Muscle layer of colon (tissue), 2 donors: Measurements from ENCODE around the gene MFSD1.

Experiments used
- H3K27ac ChIP-seq: one replicate; pipeline ENCODE4 v1.7.0; 2013; ENCODE audit warnings: low read depth, mild to moderate bottlenecking, low read length, moderate library complexity
- H3K27me3 ChIP-seq, 2 donors: one replicate each; pipeline ENCODE4 v1.7.0; 2013; ENCODE audit warnings: low read length in 2 of 2, mild to moderate bottlenecking in 2 of 2; ENCODE audit not compliant: insufficient read depth in 2 of 2, control insufficient read depth in 1 of 2
- H3K36me3 ChIP-seq: one replicate; pipeline ENCODE4 v1.7.0; 2013; ENCODE audit warnings: mild to moderate bottlenecking, low read length; ENCODE audit not compliant: insufficient read depth
- H3K4me1 ChIP-seq: one replicate; pipeline ENCODE4 v1.7.0; 2013; ENCODE audit warnings: mild to moderate bottlenecking, low read length; ENCODE audit not compliant: insufficient read depth
- H3K4me3 ChIP-seq, 2 donors: one replicate each; pipeline ENCODE4 v1.7.0; 2013; ENCODE audit warnings: low read length in 2 of 2, low read depth in 1 of 2, mild to moderate bottlenecking in 1 of 2, moderate library complexity in 1 of 2
- H3K9ac ChIP-seq: one replicate; pipeline ENCODE4 v1.7.0; 2013; ENCODE audit warnings: low read length
- H3K9me3 ChIP-seq: one replicate; pipeline ENCODE4 v1.7.0; 2013; ENCODE audit warnings: mild to moderate bottlenecking, low read length
- donor health status: abdominal sarcoma.
- donor health status: Adenocarcinoma of cecum.

MFSD1 gene

GRCh38 chr3:158801696-158802408 is at the start of gene MFSD1:
Gene MFSD1, plus strand, starts transcription at chr3:158802054. Its CDS starts 99 bp downstream, at chr3:158802153.
- Histone ChIP-seq H3K36me3 (no peaks in the 10 kb centered on the region), H3K9ac (peak within 1 kb of the TSS; percentile 76), H3K9me3 (no peaks in the 10 kb centered on the region), H3K4me3 (peak within 1 kb of the TSS; percentile 98), H3K4me1 (peaks cover 22% of the 10 kb centered on the region), H3K27me3 (no peaks in the 10 kb centered on the region), H3K27ac (peak within 1 kb of the TSS; percentile 86)

GRCh38 chr3:158753854-158754253 is 48.0 kb upstream of the MFSD1 start:
- Histone ChIP-seq H3K9me3 (no peaks in the 10 kb centered on the region), H3K4me1 (no peaks in the 10 kb centered on the region), H3K27ac (no peak overlapping the region), H3K27me3 (no peaks in the 10 kb centered on the region), H3K9ac (no peak overlapping the region), H3K4me3 (no peak overlapping the region), H3K36me3 (no peaks in the 10 kb centered on the region)

GRCh38 chr3:158755421-158755820 is 46.4 kb upstream of the MFSD1 start:
- Histone ChIP-seq H3K9me3 (no peaks in the 10 kb centered on the region), H3K27me3 (no peaks in the 10 kb centered on the region), H3K9ac (no peak overlapping the region), H3K27ac (no peak overlapping the region), H3K4me1 (no peaks in the 10 kb centered on the region), H3K36me3 (peaks cover 3% of the 10 kb centered on the region), H3K4me3 (no peak overlapping the region)

- Histone ChIP-seq H3K27ac (no peak overlapping the region), H3K9me3 (no peaks in the 10 kb centered on the region), H3K4me3 (no peak overlapping the region), H3K27me3 (no peaks in the 10 kb centered on the region), H3K36me3 (peaks cover 7% of the 10 kb centered on the region), H3K9ac (no peak overlapping the region), H3K4me1 (peaks cover 1% of the 10 kb centered on the region)
Observed at GRCh38 chr3:158761350-158761749, 40.5 kb upstream of the MFSD1 start.

- H3K4me3 ChIP-seq: no peak overlapping the region
- H3K27ac ChIP-seq: no peak overlapping the region
- H3K36me3 ChIP-seq: peaks cover 7% of the 10 kb centered on the region
- H3K9ac ChIP-seq: no peak overlapping the region
- H3K4me1 ChIP-seq: peaks cover 13% of the 10 kb centered on the region
- no peaks in the 10 kb centered on the region for H3K27me3 ChIP-seq
- H3K9me3 ChIP-seq: no peaks in the 10 kb centered on the region
Observed at GRCh38 chr3:158762701-158763100, 39.2 kb upstream of the MFSD1 start.

- peaks cover 7% of the 10 kb centered on the region for H3K36me3 ChIP-seq
- no peaks in the 10 kb centered on the region for H3K27me3 ChIP-seq
- H3K4me1 ChIP-seq: peaks cover 20% of the 10 kb centered on the region
- no peaks in the 10 kb centered on the region for H3K9me3 ChIP-seq
- no peak overlapping the region for H3K4me3 ChIP-seq
- no peak overlapping the region for H3K9ac ChIP-seq
- H3K27ac ChIP-seq: no peak overlapping the region
Observed at GRCh38 chr3:158763421-158763820, 38.4 kb upstream of the MFSD1 start.

GRCh38 chr3:158765518-158766205 is 36.2 kb upstream of the MFSD1 start:
- no peaks in the 10 kb centered on the region for H3K27me3 ChIP-seq
- no peak overlapping the region for H3K4me3 ChIP-seq
- H3K9ac ChIP-seq: no peak overlapping the region
- peaks cover 1% of the 10 kb centered on the region for H3K36me3 ChIP-seq
- no peak overlapping the region for H3K27ac ChIP-seq
- peaks cover 41% of the 10 kb centered on the region for H3K4me1 ChIP-seq
- H3K9me3 ChIP-seq: no peaks in the 10 kb centered on the region

- Histone ChIP-seq H3K4me3 (no peak overlapping the region), H3K9me3 (no peaks in the 10 kb centered on the region), H3K27ac (no peak overlapping the region), H3K27me3 (no peaks in the 10 kb centered on the region), H3K9ac (no peak overlapping the region), H3K4me1 (peaks cover 48% of the 10 kb centered on the region), H3K36me3 (no peaks in the 10 kb centered on the region)
Observed at GRCh38 chr3:158766364-158766763, 35.5 kb upstream of the MFSD1 start.

GRCh38 chr3:158768361-158768787 is 33.5 kb upstream of the MFSD1 start:
- H3K36me3 ChIP-seq: no peaks in the 10 kb centered on the region
- no peaks in the 10 kb centered on the region for H3K9me3 ChIP-seq
- H3K4me3 ChIP-seq: peak overlapping the region; percentile 15 to 41
- no peak overlapping the region for H3K9ac ChIP-seq
- H3K27me3 ChIP-seq: no peaks in the 10 kb centered on the region
- H3K27ac ChIP-seq: peak overlapping the region; percentile 54
- H3K4me1 ChIP-seq: peaks cover 62% of the 10 kb centered on the region

GRCh38 chr3:158768881-158769543 is 32.8 kb upstream of the MFSD1 start:
- peak overlapping the region; percentile 15 to 41 for H3K4me3 ChIP-seq
- H3K27ac ChIP-seq: peak overlapping the region; percentile 54

GRCh38 chr3:158769549-158769948 is 32.3 kb upstream of the MFSD1 start:
- peaks cover 73% of the 10 kb centered on the region for H3K4me1 ChIP-seq
- H3K9me3 ChIP-seq: no peaks in the 10 kb centered on the region
- H3K27ac ChIP-seq: peak overlapping the region; percentile 4
- no peaks in the 10 kb centered on the region for H3K27me3 ChIP-seq
- H3K4me3 ChIP-seq: no peak overlapping the region
- H3K36me3 ChIP-seq: no peaks in the 10 kb centered on the region
- H3K9ac ChIP-seq: no peak overlapping the region

More at GRCh38 chr3:158768881-158769543, 32.8 kb upstream of the MFSD1 start:
- H3K4me1 ChIP-seq: peaks cover 67% of the 10 kb centered on the region
- no peaks in the 10 kb centered on the region for H3K27me3 ChIP-seq
- H3K9ac ChIP-seq: no peak overlapping the region
- no peaks in the 10 kb centered on the region for H3K9me3 ChIP-seq
- H3K36me3 ChIP-seq: no peaks in the 10 kb centered on the region
